Forelimb muscle (tissue), 1 donor: ENCODE data around the gene NEURL4. TPM values are rescaled to one million over a fixed set of nuclear protein-coding genes. Genes with fewer than 3 reads are reported as not detected.

Source experiments
- DNase-seq: peaks from one replicate; pipeline ENCODE4 v3.0.0-alpha.2; 2013; ENCODE audit warnings: low read depth
- polyA plus RNA-seq: library from polyadenylated mRNA; unstranded; fragments of 120-200 nt; gene quantifications from one replicate; pipeline ENCODE4 v1.2.1, GENCODE V29; 2013; ENCODE audit not compliant: insufficient read length

Gene NEURL4
- polyA plus RNA-seq, 1 donor: 18.7 TPM

DNA sequence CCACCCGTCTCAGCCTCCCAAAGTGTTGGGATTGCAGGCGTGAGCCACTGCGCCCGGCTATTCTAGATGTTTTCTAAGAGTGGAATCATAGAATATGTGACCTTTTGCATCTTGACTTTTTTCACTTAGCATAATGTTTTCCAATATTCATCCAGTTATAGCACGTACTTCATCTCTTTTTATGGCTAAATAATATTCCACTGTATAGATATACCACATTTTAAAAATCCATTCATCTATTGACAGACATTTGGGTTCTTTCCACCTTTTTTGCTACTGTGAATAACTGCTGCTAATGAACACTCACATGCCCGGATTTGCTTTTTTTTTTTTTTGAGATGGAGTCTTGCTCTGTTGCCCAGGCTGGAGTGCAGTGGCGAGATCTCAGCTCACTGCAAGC is 25.0 kb downstream of the NEURL4 start:
- DNase-seq: no peak

DNA sequence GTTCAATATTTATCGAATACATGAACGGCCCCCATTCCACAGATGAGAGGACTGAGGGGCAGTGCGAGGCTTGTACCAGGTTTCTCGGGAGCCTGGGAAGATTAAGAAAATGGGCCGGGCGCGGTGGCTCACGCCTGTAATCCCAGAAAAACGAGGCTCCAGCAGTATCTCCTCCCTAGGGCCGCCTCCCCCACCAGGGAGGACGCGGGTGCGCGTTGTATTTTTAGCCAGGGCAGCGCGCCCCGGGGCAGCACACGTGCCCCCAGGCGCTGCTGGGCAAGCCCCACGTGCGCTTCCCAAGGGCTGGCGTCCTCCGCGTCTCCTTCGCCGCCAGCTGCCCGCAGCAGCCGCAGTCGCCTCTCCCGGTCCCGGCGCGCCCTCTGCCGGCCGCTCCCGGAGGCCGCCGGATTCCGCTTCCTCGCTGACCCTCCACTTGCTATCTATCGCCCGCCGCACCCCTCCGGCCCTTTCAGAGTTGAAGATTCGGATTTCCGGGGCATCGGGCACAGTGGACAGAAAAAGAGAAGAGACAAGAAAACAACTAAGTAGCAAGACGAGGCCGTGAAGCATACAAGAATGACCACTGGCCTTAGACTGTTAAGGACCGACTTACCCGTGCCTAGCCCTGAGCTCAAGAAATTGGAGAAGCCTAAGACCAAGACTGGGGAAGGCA is 32.8 kb downstream of the NEURL4 start:
- DNase-seq: no peak

DNA sequence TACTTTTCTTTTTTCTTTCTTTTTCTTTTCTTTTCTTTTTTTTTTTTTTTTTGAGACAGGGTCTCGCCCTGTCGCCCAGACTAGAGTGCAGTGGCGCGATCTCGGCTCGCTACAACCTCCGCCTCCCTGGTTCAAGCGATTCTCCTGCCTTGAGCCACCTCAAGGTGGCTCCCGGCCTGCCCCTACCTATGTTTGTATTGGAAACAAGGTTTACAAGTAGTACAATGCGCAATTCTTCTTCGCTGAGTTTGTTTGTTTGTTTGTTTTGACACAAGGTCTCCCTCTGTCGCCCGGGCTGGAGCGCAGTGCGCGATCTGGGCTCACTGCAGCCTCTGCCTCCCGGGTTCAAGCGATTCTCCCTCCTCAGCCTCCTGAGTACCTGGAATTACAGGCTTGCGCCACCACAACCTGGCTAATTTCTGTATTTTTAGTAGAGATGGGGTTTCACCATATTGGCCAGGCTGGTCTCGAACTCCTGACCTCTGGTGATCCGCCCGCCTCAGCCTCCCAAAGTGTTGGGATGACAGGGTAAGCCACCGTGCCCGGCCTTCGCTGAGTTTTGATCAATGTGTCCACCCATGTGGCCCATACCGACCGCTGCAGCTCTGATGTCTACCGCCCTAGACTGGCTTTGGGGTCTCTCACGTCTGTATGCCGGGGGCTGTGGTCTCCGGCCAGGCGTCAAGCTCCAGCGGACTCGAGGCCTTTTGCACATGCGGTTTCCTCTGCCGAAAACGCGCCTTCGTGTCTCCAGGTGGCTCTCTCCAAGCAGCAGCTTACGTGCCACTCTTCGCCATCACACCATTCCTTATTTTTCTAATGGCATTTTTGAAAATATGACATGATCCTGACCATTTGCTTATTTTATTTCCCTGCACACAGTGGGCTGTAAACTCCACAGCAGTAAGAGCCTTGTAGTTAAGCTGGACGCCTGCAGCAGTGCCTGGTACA is 33.6 kb downstream of the NEURL4 start:
- DNase-seq: no peak

DNA sequence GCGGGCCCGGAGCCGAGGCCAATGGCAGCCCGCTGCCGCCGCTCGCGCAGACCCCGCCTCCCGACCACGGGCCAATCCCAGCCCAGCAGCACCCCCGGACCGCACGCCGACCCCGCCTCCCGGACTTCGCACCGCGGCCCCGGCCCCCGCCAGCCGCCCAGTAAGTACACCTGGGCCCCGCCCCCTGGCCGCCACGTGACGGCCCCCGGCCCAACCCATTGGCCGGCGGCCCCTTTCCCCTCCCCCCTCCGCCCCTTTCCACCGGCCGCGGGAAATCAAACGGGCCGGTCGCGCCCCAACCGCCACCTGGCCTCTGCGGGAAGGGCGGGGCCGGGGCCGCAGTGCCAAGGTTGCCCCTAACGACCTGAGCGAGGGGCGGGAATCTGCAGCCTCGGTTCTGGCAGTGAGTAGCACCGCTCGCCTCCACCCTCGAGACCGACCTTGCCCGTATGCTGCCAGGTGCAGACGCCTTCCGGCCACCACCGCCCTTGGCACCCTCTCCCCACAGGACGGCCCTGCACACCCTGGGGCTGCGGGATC is 34.5 kb downstream of the NEURL4 start, which contains the start of gene YBX2:
Gene YBX2, minus strand, starts transcription at position 26 of the 540 bp plus-strand sequence. CDS start 139 bp downstream, outside the sequence.
- DNase-seq: no peak

DNA sequence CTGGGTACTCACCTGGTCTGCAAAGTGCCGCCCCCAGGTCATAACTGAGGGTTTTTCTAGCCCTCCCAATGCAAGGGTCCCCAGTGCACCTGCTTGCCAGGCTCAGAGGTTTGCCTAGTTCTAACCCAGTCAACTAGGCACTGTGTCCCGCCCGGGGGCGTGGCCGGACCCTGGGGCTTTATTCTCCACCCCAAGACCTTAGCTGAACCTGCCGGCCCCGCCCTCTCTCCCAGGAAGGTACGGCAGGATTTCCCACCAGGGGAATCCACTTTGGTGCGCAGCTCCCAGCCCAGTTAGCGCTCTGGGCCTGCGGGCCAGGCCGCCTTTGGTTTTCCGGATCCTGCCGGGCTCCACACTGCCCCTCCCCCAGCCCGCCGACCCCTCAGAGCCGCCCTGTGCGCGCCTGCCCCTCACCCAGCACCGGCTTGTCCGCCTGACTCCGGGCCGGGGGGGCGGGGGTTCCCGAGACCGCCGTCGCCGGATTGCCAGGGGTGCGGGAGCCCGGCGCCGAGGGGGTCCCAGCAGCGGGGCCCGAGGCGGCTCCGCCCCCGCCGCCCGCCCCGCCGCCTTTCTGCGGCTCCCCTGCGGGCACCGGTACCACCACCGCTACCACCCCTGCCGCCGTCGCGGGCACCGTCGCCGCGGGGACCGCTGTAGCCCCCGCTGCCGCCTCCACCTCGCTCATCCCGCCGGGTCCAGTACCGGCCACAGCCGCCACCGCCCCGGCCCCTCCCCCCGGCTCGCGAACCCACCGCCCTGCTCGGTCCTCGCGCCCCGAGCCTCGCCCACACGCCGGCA is 35.1 kb downstream of the NEURL4 start:
- no peak for DNase-seq

DNA sequence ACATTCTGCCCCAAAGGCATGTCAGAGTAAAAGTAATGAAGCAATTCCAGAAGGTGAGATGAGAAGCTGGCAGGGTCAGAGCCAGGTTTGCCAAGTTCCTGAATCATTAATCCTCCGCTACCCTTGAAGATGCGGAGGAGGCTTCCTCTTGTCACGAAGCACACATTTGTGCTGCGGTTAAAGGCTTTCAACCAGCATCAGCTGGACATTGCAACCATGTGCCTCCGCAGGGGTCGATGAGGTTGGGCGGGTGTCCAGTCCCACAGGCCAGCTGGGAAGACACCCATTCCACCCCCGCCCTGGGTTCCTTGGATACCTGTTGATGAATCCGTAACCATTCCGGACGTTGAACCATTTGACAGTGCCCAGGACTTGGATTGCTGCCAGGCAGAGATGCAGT is 36.0 kb downstream of the NEURL4 start:
- DNase-seq: no peak

- no peak for DNase-seq
Measured at GRCh38 chr17:7292729-7293128, 36.4 kb downstream of the NEURL4 start.

GRCh38 chr17:7292194-7292593 is 36.9 kb downstream of the NEURL4 start:
- DNase-seq: no peak

GRCh38 chr17:7290685-7291084 is 38.5 kb downstream of the NEURL4 start:
- no peak for DNase-seq

DNA sequence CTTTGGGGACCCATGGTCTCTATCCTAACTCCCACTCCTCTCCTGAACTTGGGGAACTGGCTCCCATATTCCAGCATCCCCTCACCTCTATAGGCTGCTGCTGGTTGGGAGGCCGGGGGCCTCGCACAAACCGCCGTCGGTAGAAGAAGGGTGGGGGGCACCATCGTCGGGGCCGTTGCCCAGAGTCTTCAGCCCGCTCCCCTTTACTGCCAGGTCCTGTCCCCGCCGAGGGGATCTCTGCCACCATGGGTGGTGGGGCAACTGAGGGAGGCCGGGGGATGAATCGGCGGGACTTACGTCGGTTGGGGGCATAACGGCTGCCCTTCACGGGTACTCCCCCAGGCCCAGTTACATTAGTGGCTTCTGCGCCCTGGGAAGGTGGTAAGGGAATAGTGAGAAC is 39.0 kb downstream of the NEURL4 start:
- DNase-seq: no peak

GRCh38 chr17:7289256-7290032 is 39.7 kb downstream of the NEURL4 start:
- no peak for DNase-seq

GRCh38 chr17:7285679-7286078 is 43.5 kb downstream of the NEURL4 start:
- DNase-seq: no peak

- no peak for DNase-seq
Measured at GRCh38 chr17:7284911-7285310, 44.2 kb downstream of the NEURL4 start.

- DNase-seq: no peak
Measured at GRCh38 chr17:7283471-7284216, 45.5 kb downstream of the NEURL4 start.

DNA sequence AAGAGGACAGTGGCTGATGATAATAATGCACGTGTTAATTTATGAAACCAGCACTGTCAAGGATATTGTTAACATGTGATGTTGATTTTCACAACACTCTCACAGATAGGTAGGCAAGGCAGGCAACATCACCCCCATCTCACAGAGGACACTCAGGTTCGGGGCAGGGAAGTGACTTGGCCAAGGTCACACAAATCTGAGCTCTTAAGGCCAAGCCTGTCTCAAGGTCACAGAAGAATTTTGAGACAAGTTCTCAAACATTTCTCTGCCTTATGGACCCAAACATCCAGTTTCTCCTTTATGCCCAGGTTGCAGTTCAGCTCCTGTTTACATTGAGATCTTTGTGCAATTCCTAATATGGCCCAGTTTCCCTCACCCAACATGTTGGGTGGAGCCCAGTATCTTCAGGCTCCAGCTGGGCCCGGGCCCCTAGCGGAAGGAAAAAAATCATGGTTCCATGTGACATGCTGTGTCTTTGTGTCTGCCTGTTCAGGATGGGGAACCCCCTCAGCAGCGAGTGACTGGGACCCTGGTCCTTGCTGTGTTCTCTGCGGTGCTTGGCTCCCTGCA is 46.3 kb downstream of the NEURL4 start:
- DNase-seq: no peak

- no peak for DNase-seq
Measured at GRCh38 chr17:7281953-7282751, 47.0 kb downstream of the NEURL4 start.

DNA sequence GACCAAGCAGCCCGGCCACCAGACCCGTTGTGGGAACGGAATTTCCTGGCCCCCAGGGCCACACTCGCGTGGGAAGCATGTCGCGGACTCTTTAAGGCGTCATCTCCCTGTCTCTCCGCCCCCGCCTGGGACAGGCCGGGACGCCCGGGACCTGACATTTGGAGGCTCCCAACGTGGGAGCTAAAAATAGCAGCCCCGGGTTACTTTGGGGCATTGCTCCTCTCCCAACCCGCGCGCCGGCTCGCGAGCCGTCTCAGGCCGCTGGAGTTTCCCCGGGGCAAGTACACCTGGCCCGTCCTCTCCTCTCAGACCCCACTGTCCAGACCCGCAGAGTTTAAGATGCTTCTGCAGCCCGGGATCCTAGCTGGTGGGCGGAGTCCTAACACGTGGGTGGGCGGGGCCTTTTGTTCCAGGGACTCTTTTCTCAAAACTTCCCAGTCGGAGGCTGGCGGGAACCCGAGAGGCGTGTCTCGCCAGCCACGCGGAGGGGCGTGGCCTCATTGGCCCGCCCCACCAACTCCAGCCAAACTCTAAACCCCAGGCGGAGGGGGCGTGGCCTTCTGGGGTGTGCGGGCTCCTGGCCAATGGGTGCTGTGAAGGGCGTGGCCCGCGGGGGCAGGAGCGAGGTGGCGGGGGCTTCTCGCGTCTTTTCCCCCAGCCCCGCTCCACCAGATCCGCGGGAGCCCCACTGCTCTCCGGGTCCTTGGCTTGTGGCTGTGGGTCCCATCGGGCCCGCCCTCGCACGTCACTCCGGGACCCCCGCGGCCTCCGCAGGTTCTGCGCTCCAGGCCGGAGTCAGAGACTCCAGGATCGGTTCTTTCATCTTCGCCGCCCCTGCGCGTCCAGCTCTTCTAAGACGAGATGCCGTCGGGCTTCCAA is 47.8 kb downstream of the NEURL4 start, which contains the start of gene SLC2A4:
Gene SLC2A4, plus strand, starts transcription at position 645 of the 879 bp plus-strand sequence. Its CDS starts 217 bp downstream, at position 862.
- peak; percentile 68 for DNase-seq
